IMR-90 (cell line): Measurements from ENCODE around the gene HDGFL3. TPM values are rescaled to one million over a fixed set of nuclear protein-coding genes. Genes with fewer than 3 reads are reported as not detected.

Experiments
- ATAC-seq: fragments of 200-7000 bp; cut with Tn5 transposase; 2 replicates; pipeline ENCODE4 v1.9.1; 2020; ENCODE audit warnings: low read depth, mild to moderate bottlenecking, moderate library complexity
- BruUV-seq: library from RNA; stranded (reverse); fragments of 400-500 nt; replicated peaks from 2 replicates; lab custom pipeline; 2021; lab: Mats Ljungman, UMichigan
- CTCF ChIA-PET: fragments of 300-600 bp; formaldehyde crosslinking; extraction: SDS; loops from one replicate; lab custom pipeline; 2021; ENCODE audit warnings: antibody characterized with exemption; lab: Yijun Ruan, JAX
- POLR2A ChIA-PET: fragments of 300-600 bp; sonication (Branson Sonifier 250); formaldehyde crosslinking; loops from one replicate; lab custom pipeline; 2022; ENCODE audit warnings: antibody characterized with exemption; ENCODE audit not compliant: unreplicated experiment; lab: Charles Lee
- DNase-seq: peaks from one replicate; pipeline ENCODE4 v3.0.0; 2013
- H2AFZ ChIP-seq: replicated peaks from 2 replicates; pipeline ENCODE3; 2013; ENCODE audit warnings: low read length, mild to moderate bottlenecking; ENCODE audit not compliant: poor library complexity
- H2AK5ac ChIP-seq: 2 replicates; pipeline ENCODE4 v1.6.1; 2013; ENCODE audit warnings: low read depth, low read length, inconsistent platforms
- H2AK9ac ChIP-seq: replicated peaks from 2 replicates; pipeline ENCODE3; 2013; ENCODE audit warnings: mild to moderate bottlenecking, low read depth, low read length, moderate library complexity; ENCODE audit not compliant: poor library complexity
- H2BK120ac ChIP-seq: 2 replicates; pipeline ENCODE4 v1.6.1; 2013; ENCODE audit warnings: low read depth, low read length, inconsistent platforms
- H2BK15ac ChIP-seq: 3 replicates; pipeline ENCODE4 v1.6.1; 2013; ENCODE audit warnings: low read depth, low read length, inconsistent platforms
- H2BK20ac ChIP-seq: 2 replicates; pipeline ENCODE4 v1.6.1; 2013; ENCODE audit warnings: low read depth, mild to moderate bottlenecking, inconsistent platforms, low read length, moderate library complexity
- H2BK5ac ChIP-seq: 2 replicates; pipeline ENCODE4 v1.6.1; 2013; ENCODE audit warnings: mild to moderate bottlenecking, low read depth, low read length, inconsistent platforms; ENCODE audit not compliant: poor library complexity, severe bottlenecking
- H3K14ac ChIP-seq: replicated peaks from 2 replicates; pipeline ENCODE4 v1.6.1; 2013; ENCODE audit warnings: low read depth, low read length, inconsistent platforms
- H3K18ac ChIP-seq: 2 replicates; pipeline ENCODE4 v1.6.1; 2013; ENCODE audit warnings: low read depth, low read length, control low read depth
- H3K23ac ChIP-seq: 2 replicates; pipeline ENCODE4 v1.6.1; 2013; ENCODE audit warnings: low read depth, low read length, inconsistent platforms
- H3K27ac ChIP-seq: 2 replicates; pipeline ENCODE4 v1.5.1; 2013; ENCODE audit warnings: mild to moderate bottlenecking, control low read depth, low read length; ENCODE audit not compliant: insufficient read depth
- H3K27me3 ChIP-seq: 2 replicates; pipeline ENCODE4 v1.6.1; 2013; ENCODE audit warnings: low read length; ENCODE audit not compliant: control insufficient read depth, insufficient read depth
- H3K36me3 ChIP-seq: 2 replicates; pipeline ENCODE4 v1.6.1; 2013; ENCODE audit warnings: low read length, mixed read lengths; ENCODE audit not compliant: control insufficient read depth, insufficient read depth
- H3K4ac ChIP-seq: 2 replicates; pipeline ENCODE4 v1.6.1; 2013; ENCODE audit warnings: low read depth, low read length, inconsistent platforms
- H3K4me1 ChIP-seq: 2 replicates; pipeline ENCODE4 v1.6.1; 2013; ENCODE audit warnings: low read length, mixed read lengths; ENCODE audit not compliant: control insufficient read depth, insufficient read depth
- H3K4me2 ChIP-seq: 2 replicates; pipeline ENCODE4 v1.6.1; 2013; ENCODE audit warnings: low read depth, mild to moderate bottlenecking, control low read depth, low read length, moderate library complexity
- H3K4me3 ChIP-seq: 2 replicates; pipeline ENCODE4 v1.5.1; 2013; ENCODE audit warnings: low read depth, mild to moderate bottlenecking, control low read depth, low read length, moderate library complexity; ENCODE audit not compliant: insufficient read depth
- H3K56ac ChIP-seq: 2 replicates; pipeline ENCODE4 v1.6.1; 2013; ENCODE audit warnings: low read length, inconsistent platforms; ENCODE audit not compliant: insufficient read depth; ENCODE audit errors: extremely low read depth
- H3K79me1 ChIP-seq, 2 experiments: 2 replicates each; pipeline ENCODE4 v1.6.1; 2013; ENCODE audit warnings: low read length in 2 of 2, inconsistent platforms in 1 of 2, low read depth in 1 of 2
- H3K9ac ChIP-seq: 2 replicates; pipeline ENCODE4 v1.6.1; 2013; ENCODE audit warnings: low read depth, low read length, control low read depth
- H3K9me1 ChIP-seq: 2 replicates; pipeline ENCODE4 v1.6.1; 2013; ENCODE audit warnings: low read length, inconsistent platforms; ENCODE audit not compliant: insufficient read depth
- H3K9me3 ChIP-seq: 2 replicates; pipeline ENCODE4 v1.6.1; 2013; ENCODE audit warnings: low read length; ENCODE audit not compliant: control insufficient read depth, insufficient read depth
- H4K20me1 ChIP-seq: 2 replicates; pipeline ENCODE4 v1.6.1; 2013; ENCODE audit warnings: low read length, inconsistent platforms; ENCODE audit not compliant: insufficient read depth
- H4K5ac ChIP-seq: 2 replicates; pipeline ENCODE4 v1.6.1; 2013; ENCODE audit warnings: mild to moderate bottlenecking, low read depth, low read length, control low read depth
- H4K8ac ChIP-seq, 2 experiments: 2 replicates each; pipeline ENCODE4 v1.6.1; 2013; ENCODE audit warnings: low read depth in 2 of 2, low read length in 2 of 2, control low read depth in 1 of 2, inconsistent platforms in 1 of 2
- H4K91ac ChIP-seq: 2 replicates; pipeline ENCODE4 v1.6.1; 2013; ENCODE audit warnings: low read depth, low read length, inconsistent platforms; ENCODE audit not compliant: insufficient read depth
- CEBPB ChIP-seq: IDR thresholded peaks from 2 replicates; pipeline ENCODE4 v1.6.1; 2012; ENCODE audit warnings: low read depth, low read length, improper control_type of control experiment
- MAFK ChIP-seq: IDR thresholded peaks from 2 replicates; pipeline ENCODE4 v1.6.1; 2012; ENCODE audit warnings: low read depth, low read length, improper control_type of control experiment
- WGBS, 2 experiments: methylation state at CpG; one replicate each; pipeline versions ENCODE4 v1.1.5 to v1.1.7; 2013; ENCODE audit warnings: missing lambda C conversion rate in 2 of 2; ENCODE audit not compliant: insufficient read length in 1 of 2; ENCODE audit errors: extremely low coverage in 2 of 2; 5-methylcytosine and 5-hydroxymethylcytosine counted together
- dilution Hi-C: fragments of 300-500 bp; cut with HindIII; formaldehyde crosslinking; loops from one replicate; pipeline ENCODE4 v1.14.3; 2018; ENCODE audit warnings: low sequenced_read_pairs; ENCODE audit not compliant: unreplicated experiment
- in situ Hi-C: fragments of 300-500 bp; cut with MboI; formaldehyde crosslinking; loops from 3 replicates; pipeline ENCODE4 v1.14.3; 2019; ENCODE audit warnings: low sequenced_read_pairs, inconsistent platforms, mixed read lengths
- intact Hi-C: fragments of 100-400 bp; cut with micrococcal nuclease; formaldehyde crosslinking; loops from 2 replicates; pipeline ENCODE4 v1.10.0; 2022
- polyA plus RNA-seq, 3 experiments: library from polyadenylated mRNA; depleted of rRNA; stranded (reverse); fragments of >200 nt; gene quantifications; 2 replicates each; pipeline ENCODE4 v1.2.3, GENCODE V29; 2012; ENCODE audit warnings: low replicate concordance in 1 of 3
- total RNA-seq: library from RNA; depleted of rRNA; stranded (reverse); fragments of >200 nt; gene quantifications from 2 replicates; pipeline ENCODE4 v1.2.3, GENCODE V29; 2012

HDGFL3 gene
- total and polyA plus RNA-seq, 2 of the 4 experiments (the other 2 are of a cell fraction) = 9.5 to 18.1 TPM

GRCh38 chr15:83127547-83128150 is 80.0 kb downstream of the HDGFL3 start:
- intact Hi-C loops (no loop called here), dilution Hi-C loops (no loop called here), in situ Hi-C loops (no loop called here)
- no peaks in the 10 kb centered on the region for H4K20me1 ChIP-seq
- H3K4me1 ChIP-seq = no peaks in the 10 kb centered on the region
- no CpG with 5 or more reads among the region's 3 CpGs for WGBS, 2 experiments
- CTCF ChIA-PET = no interaction called here
- POLR2A ChIA-PET = no interaction called here
- H3K23ac ChIP-seq = no peak overlapping the region
- H2AK9ac ChIP-seq = no peak overlapping the region
- H4K5ac ChIP-seq = no peak overlapping the region
- H3K56ac ChIP-seq = no peak overlapping the region
- H3K27ac ChIP-seq = no peak overlapping the region
- no peak overlapping the region for H3K4me2 ChIP-seq
- no peak overlapping the region for H3K4me3 ChIP-seq
- H2BK15ac ChIP-seq = no peak overlapping the region
- H3K14ac ChIP-seq = no peak overlapping the region
- BruUV-seq = no TSS peak
- no peak overlapping the region for H3K4ac ChIP-seq
- H3K18ac ChIP-seq = no peak overlapping the region
- no peak overlapping the region for H2BK120ac ChIP-seq
- TF ChIP-seq CEBPB (0 out of 2 replicates have a peak, but pooled peaks have one; percentile 3), MAFK (no peak)
- H3K36me3 ChIP-seq = peaks cover 12% of the 10 kb centered on the region
- no peaks in the 10 kb centered on the region for H3K79me1 ChIP-seq
- ATAC-seq (no peak), DNase-seq (no peak)
- no peaks in the 10 kb centered on the region for H3K9me3 ChIP-seq
- no peak overlapping the region for H2AFZ ChIP-seq
- H3K9me1 ChIP-seq = no peaks in the 10 kb centered on the region; the same call in 1 of the 2 replicates
- no peak overlapping the region for H4K91ac ChIP-seq
- H2BK5ac ChIP-seq = no peak overlapping the region
- no peak overlapping the region for H3K9ac ChIP-seq
- H2BK20ac ChIP-seq = no peak overlapping the region
- no peak overlapping the region for H4K8ac ChIP-seq
- no peaks in the 10 kb centered on the region for H3K27me3 ChIP-seq
- no peak overlapping the region for H2AK5ac ChIP-seq
